ENCODE measurements around the gene DNAJA3. TPM values are rescaled to one million over a fixed set of nuclear protein-coding genes. Genes with fewer than 3 reads are reported as not detected.
A peak's percentile ranks its signal among the peaks of the same experiment; 100 is the strongest.

DNAJA3 gene
- polyA plus RNA-seq, result 10 to 100 TPM; 21.6 to 35.5 (median 27.0) TPM

- peak within 1 kb of the TSS; percentile 68 for H3K27ac ChIP-seq (ENCODE audit: low read depth, low read length)
- 0% methylated on average over 61 to 68 of the region's 68 CpGs for WGBS, 3 donors
Measured at GRCh38 chr16:4425378-4426020, at the start of gene DNAJA3. TSS of gene DNAJA3 (plus strand) at chr16:4425868. CDS start at chr16:4425882, 14 bp downstream.

GRCh38 chr16:4376126-4376892, 49.4 kb upstream of the DNAJA3 start:
- 49 to 61% (median 55%) methylated on average over 24 to 31 of the region's 31 CpGs for WGBS, 3 donors
- peak overlapping the region; percentile 23 for H3K27ac ChIP-seq (ENCODE audit: low read depth, low read length)

GRCh38 chr16:4376893-4377572, 48.6 kb upstream of the DNAJA3 start:
- H3K27ac ChIP-seq (ENCODE audit: low read depth, low read length), result no peak overlapping the region
- 68 to 81% (median 74%) methylated on average over 27 of the region's 27 CpGs for WGBS, 3 donors

GRCh38 chr16:4377573-4378154, 48.0 kb upstream of the DNAJA3 start:
- no peak overlapping the region for H3K27ac ChIP-seq (ENCODE audit: low read depth, low read length)
- 76 to 80% (median 80%) methylated on average over 12 of the region's 12 CpGs for WGBS, 3 donors

- H3K27ac ChIP-seq (ENCODE audit: low read depth, low read length), result no peak overlapping the region
- 57 to 88% (median 66%) methylated on average over 14 to 15 of the region's 15 CpGs for WGBS, 3 donors
Measured at GRCh38 chr16:4378161-4378666, 47.5 kb upstream of the DNAJA3 start.

- no peak overlapping the region for H3K27ac ChIP-seq (ENCODE audit: low read depth, low read length)
- WGBS, 3 donors, result 85 to 93% (median 90%) methylated on average over 21 of the region's 21 CpGs
Measured at GRCh38 chr16:4378999-4379690, 46.5 kb upstream of the DNAJA3 start.

- no peak overlapping the region for H3K27ac ChIP-seq (ENCODE audit: low read depth, low read length)
Measured at GRCh38 chr16:4380119-4381063, 45.3 kb upstream of the DNAJA3 start.

GRCh38 chr16:4381072-4381934, 44.4 kb upstream of the DNAJA3 start:
- H3K27ac ChIP-seq (ENCODE audit: low read depth, low read length), result no peak overlapping the region
- WGBS, 3 donors, result 91 to 95% (median 93%) methylated on average over 57 to 59 of the region's 59 CpGs

More at GRCh38 chr16:4380119-4381063, 45.3 kb upstream of the DNAJA3 start:
- 82 to 87% (median 82%) methylated on average over 26 of the region's 26 CpGs for WGBS, 3 donors

GRCh38 chr16:4381935-4382794, 43.5 kb upstream of the DNAJA3 start:
- WGBS, 3 donors, result 93 to 94% (median 93%) methylated on average over 54 to 55 of the region's 55 CpGs
- no peak overlapping the region for H3K27ac ChIP-seq (ENCODE audit: low read depth, low read length)

- H3K27ac ChIP-seq (ENCODE audit: low read depth, low read length), result no peak overlapping the region
- 86 to 90% (median 88%) methylated on average over 21 of the region's 21 CpGs for WGBS, 3 donors
Measured at GRCh38 chr16:4382795-4383357, 42.8 kb upstream of the DNAJA3 start.

GRCh38 chr16:4383591-4384444, 41.9 kb upstream of the DNAJA3 start:
- H3K27ac ChIP-seq (ENCODE audit: low read depth, low read length), result no peak overlapping the region
- WGBS, 3 donors, result 87 to 93% (median 89%) methylated on average over 12 of the region's 12 CpGs

- H3K27ac ChIP-seq (ENCODE audit: low read depth, low read length), result no peak overlapping the region
- 56 to 73% (median 64%) methylated on average over 17 to 20 of the region's 20 CpGs for WGBS, 3 donors
Measured at GRCh38 chr16:4384509-4384942, 41.1 kb upstream of the DNAJA3 start.

- no peak overlapping the region for H3K27ac ChIP-seq (ENCODE audit: low read depth, low read length)
- WGBS, 3 donors, result 79 to 83% (median 79%) methylated on average over 19 to 20 of the region's 20 CpGs
Measured at GRCh38 chr16:4385066-4385788, 40.4 kb upstream of the DNAJA3 start.

Data from adipose tissue (tissue), 3 donors.